Subcutaneous adipose tissue (tissue), 4 donors: ENCODE data around the gene VGLL4. TPM values are rescaled to one million over a fixed set of nuclear protein-coding genes. Genes with fewer than 3 reads are reported as not detected.

ENCODE experiments used
- total RNA-seq, 4 donors: library from RNA; depleted of rRNA; stranded (reverse); fragments of >200 nt; gene quantifications; one replicate each; pipeline ENCODE4 v1.1.0, GENCODE V29; 2016
- TF ChIP-seq, protein P1 (sequence below): fragments of 450-650 bp; IDR thresholded peaks from one replicate; pipeline ENCODE4 v1.5.1; 2016; ENCODE audit warnings: low read depth, mild to moderate bottlenecking, control low read depth, antibody characterized with exemption, moderate library complexity

The VGLL4 gene
- total RNA-seq, 4 donors from 2014 or later, result 37.6 to 47.8 (median 40.4) TPM

DNA sequence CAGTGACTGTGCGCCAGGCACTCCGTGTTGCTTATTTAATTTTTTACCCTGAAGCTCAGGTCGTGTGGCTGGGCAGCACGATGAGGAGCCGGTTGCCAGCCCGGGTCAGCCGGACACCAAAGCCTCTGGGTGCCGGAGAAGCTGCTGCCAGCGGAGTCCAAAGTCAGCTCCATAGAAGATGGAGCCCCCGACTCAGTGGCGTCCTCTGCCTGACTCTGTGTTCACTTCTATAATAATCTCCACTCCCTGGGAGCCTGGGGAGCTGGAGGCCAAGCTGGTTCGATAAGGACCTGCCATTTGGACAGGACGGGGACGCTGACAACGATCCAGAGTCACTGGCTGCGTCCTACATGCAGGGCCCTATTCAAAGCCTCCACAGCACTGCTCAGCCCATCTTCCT is 78.6 kb downstream of the VGLL4 start:
- TF ChIP-seq, protein P1, sequence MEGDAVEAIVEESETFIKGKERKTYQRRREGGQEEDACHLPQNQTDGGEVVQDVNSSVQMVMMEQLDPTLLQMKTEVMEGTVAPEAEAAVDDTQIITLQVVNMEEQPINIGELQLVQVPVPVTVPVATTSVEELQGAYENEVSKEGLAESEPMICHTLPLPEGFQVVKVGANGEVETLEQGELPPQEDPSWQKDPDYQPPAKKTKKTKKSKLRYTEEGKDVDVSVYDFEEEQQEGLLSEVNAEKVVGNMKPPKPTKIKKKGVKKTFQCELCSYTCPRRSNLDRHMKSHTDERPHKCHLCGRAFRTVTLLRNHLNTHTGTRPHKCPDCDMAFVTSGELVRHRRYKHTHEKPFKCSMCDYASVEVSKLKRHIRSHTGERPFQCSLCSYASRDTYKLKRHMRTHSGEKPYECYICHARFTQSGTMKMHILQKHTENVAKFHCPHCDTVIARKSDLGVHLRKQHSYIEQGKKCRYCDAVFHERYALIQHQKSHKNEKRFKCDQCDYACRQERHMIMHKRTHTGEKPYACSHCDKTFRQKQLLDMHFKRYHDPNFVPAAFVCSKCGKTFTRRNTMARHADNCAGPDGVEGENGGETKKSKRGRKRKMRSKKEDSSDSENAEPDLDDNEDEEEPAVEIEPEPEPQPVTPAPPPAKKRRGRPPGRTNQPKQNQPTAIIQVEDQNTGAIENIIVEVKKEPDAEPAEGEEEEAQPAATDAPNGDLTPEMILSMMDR, result no peak

DNA sequence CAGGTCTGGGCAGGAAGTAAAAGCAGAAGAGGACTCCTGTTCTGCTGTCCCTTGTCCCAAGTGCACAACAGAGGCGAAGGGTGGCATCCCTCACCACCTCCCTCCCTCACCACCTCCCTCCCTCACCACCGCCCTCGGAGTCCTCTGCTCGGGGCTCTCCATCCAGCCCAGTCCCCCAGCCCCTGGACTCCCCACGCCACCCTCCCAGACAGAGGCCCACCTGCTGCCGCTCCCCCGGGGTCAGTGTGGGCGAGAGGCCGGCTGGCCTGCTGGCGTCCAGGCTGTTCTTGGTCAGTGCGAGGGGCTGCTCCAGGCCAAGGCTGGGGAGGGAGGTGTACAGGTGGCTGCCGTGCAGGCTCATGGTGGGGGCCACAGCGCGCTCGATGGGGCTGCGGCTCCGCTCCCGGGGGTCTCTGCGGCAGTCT is 79.1 kb downstream of the VGLL4 start:
- TF ChIP-seq, protein P1, result no peak

DNA sequence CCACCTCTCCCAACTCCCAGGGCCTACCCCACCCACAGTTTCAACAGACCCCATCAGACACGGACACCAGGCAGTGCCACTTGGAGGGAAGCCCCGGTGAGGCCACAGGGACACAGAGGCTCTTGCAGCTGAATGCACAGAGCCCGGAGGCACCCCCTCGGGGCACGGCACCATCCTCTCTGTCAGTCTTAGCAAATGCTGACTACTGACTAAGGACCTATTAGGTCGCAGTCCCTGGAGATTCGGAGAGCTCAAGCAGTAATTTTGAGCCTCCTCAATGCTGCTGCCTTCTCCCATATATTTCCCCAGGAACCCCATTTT is 79.9 kb downstream of the VGLL4 start:
- TF ChIP-seq, protein P1, result no peak

DNA sequence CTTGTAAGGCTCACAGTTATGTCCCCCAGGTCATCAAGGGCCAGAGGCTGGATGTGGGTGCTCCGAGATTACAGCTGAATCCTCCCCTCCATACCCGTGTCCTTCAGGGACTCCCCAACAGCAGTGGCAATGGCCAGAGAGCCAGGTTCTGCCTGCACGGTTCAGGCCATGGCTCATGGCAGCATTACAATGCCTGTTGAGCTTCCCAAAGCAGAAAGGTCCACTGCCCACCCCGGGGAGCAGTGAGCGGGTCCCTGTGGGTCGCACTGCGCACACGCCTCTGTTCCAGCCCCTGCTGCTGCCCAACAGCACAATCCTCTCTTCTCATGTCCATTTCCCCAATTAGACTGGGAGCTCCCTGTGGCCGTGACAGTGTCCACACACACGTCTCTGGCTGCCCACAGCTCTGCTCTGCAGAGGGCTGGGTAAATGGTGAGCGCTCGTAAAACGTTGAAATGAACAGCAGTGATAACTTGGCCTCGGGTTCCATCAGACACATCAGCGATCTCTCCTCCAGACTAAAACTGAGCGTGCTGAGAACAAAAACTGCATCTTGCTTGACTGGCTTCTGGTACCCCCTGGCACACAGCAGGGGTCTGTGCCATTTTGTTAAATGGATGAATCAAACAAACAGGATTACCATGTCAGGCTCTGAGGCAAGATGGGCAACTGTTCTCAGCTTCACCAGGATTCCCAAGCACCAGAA is 80.4 kb downstream of the VGLL4 start:
- TF ChIP-seq, protein P1, result no peak

DNA sequence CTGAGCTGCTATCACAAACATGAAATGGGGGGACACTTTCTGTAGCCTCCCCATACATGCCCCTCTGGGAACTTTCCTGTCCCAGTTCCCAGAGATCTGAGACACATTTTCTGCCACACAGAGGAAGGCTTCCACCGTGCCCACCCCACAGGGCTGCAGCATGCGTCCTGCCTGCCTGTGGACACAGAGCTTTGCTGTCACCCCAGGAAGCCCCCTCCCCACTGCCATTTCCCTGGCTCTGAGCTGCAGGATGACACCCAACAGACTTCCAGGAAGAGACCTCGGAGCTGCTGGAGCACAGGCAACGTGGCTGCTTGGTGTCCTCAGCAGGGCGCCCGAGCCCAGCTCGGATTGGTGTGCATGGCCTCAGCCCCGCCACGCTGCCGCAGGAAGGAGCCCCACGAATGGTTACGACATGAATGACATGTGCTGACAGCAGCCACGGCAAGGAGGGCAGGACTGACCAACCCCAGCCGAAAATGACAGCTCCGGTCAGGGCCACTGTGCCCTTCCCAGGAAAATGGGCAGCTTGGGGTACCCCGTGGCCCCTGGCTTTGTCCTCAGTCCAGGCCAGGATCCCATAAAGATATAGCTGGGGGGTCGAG is 81.3 kb downstream of the VGLL4 start:
- TF ChIP-seq, protein P1, result no peak

DNA sequence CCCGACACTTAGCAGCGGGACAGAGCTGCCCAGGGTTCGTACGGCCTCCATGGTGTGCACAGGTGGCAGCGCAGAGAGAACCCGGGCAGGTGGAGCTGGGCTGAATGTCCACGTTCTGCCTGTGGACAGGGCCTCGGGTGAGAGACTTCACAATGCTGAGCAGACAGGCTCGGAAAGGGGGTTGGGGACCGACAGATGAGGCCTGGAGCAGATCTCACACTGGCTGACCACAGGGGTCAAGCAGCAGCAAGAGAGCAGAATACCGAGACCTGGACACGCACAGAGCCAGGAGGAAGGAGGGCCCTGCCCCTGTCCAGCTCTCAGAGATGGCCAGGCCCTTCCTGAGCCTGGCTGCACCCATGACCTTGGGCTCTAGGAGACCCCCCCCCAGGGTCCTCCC is 83.0 kb downstream of the VGLL4 start:
- TF ChIP-seq, protein P1, result no peak

DNA sequence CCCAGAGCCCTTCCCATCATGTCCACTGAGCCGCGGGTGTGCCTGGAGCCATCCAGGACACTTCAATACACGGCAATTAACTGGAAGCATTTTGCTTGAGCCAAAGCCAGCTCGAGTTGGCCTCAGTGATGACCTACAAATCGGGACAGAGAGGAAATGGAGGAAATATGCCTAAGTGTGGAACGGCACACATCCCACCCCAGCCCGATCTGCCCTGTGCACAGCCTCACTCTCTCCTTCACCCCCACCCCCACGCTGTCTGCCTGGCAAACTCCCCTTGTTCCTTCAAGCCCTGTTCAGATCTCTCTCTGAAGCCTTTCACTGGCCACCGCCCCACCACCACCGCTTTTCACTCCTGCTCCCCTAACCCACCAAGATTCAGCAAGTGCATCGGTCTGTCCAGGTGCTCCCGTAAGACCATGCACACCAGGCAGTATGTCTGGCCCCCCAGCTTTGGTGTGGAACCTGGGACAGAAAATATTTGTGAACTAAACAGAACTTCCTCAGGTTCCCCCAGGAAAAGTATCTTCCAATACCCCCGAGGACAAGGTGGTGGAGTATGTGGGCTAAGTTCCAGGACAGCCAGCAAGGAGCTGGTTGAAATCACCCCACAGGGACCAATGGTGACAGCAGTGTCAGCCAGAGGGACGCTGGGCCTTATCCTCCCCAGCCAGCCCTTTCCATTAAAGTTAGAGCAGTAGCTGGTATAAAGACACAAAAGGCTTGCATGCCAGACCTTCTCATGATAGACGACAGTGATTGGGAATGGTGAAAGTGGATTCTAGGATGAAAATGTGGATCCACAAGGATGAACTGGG is 83.7 kb downstream of the VGLL4 start:
- TF ChIP-seq, protein P1, result no peak
